GM23248 (cell line): Measurements from ENCODE around the gene ARCN1. TPM values are rescaled to one million over a fixed set of nuclear protein-coding genes. Genes with fewer than 3 reads are reported as not detected.

Source experiments
- DNase-seq: peaks from one replicate; pipeline ENCODE4 v3.0.0-alpha.2; 2015
- H2AFZ ChIP-seq: fragments of 200-600 bp; sonication (generic); 2 replicates; pipeline ENCODE4 v1.6.1; 2016; ENCODE audit warnings: antibody characterized with exemption
- H3F3A ChIP-seq: fragments of 200-600 bp; sonication (generic); 2 replicates; pipeline ENCODE4 v1.6.1; 2016; ENCODE audit warnings: mild to moderate bottlenecking, antibody characterized with exemption, mixed run types; ENCODE audit not compliant: insufficient read depth
- H3K27ac ChIP-seq: fragments of 200-600 bp; sonication (generic); 2 replicates; pipeline ENCODE4 v1.5.1; 2016; ENCODE audit warnings: mild to moderate bottlenecking
- H3K27me3 ChIP-seq: fragments of 200-600 bp; sonication (generic); replicated peaks from 2 replicates; pipeline ENCODE4 v1.6.1; 2016; ENCODE audit warnings: mild to moderate bottlenecking; ENCODE audit not compliant: insufficient read depth
- H3K36me3 ChIP-seq: fragments of 200-600 bp; sonication (generic); 2 replicates; pipeline ENCODE4 v1.6.1; 2016; ENCODE audit warnings: low read depth, mild to moderate bottlenecking
- H3K4me1 ChIP-seq: fragments of 200-600 bp; sonication (generic); 2 replicates; pipeline ENCODE4 v1.6.1; 2016; ENCODE audit warnings: mild to moderate bottlenecking; ENCODE audit not compliant: insufficient read depth
- H3K4me2 ChIP-seq: fragments of 200-600 bp; sonication (generic); one replicate; pipeline ENCODE4 v1.6.1; 2016; ENCODE audit warnings: mild to moderate bottlenecking; ENCODE audit not compliant: unreplicated experiment
- H3K4me3 ChIP-seq: fragments of 200-600 bp; sonication (generic); 2 replicates; pipeline ENCODE4 v1.5.1; 2016; ENCODE audit warnings: mild to moderate bottlenecking
- H3K79me2 ChIP-seq: fragments of 200-600 bp; sonication (generic); 2 replicates; pipeline ENCODE4 v1.6.1; 2016; ENCODE audit warnings: mild to moderate bottlenecking; ENCODE audit not compliant: insufficient read depth
- H3K9ac ChIP-seq: fragments of 200-600 bp; sonication (generic); 2 replicates; pipeline ENCODE4 v1.6.1; 2016; ENCODE audit warnings: mild to moderate bottlenecking
- H3K9me2 ChIP-seq: fragments of 200-600 bp; sonication (generic); 2 replicates; pipeline ENCODE4 v1.6.1; 2016; ENCODE audit warnings: mixed run types, mild to moderate bottlenecking, moderate library complexity; ENCODE audit not compliant: insufficient read depth
- H3K9me3 ChIP-seq: fragments of 200-600 bp; sonication (generic); one replicate; pipeline ENCODE4 v1.6.1; 2017; ENCODE audit warnings: low read depth
- H4K20me1 ChIP-seq: fragments of 200-600 bp; sonication (generic); 2 replicates; pipeline ENCODE4 v1.6.0; 2016; ENCODE audit not compliant: insufficient read depth
- EZH2 ChIP-seq: fragments of 200-600 bp; sonication (generic); IDR thresholded peaks from 2 replicates; pipeline ENCODE4 v1.6.1; 2018; ENCODE audit warnings: antibody characterized with exemption, mild to moderate bottlenecking; ENCODE audit not compliant: insufficient read depth, poor library complexity, severe bottlenecking
- EZH2phosphoT487 ChIP-seq: fragments of 200-600 bp; sonication (generic); IDR thresholded peaks from 2 replicates; pipeline ENCODE4 v1.6.1; 2018; ENCODE audit warnings: antibody characterized with exemption, moderate library complexity, mild to moderate bottlenecking, low read depth; ENCODE audit not compliant: insufficient read depth
- WGBS, 2 experiments: methylation state at CpG; one replicate each; pipeline ENCODE4 v1.1.6; 2015 to 2017; ENCODE audit warnings: low lambda C conversion rate in 2 of 2, low coverage in 1 of 2; ENCODE audit errors: missing lambda C conversion rate in 2 of 2; 5-methylcytosine and 5-hydroxymethylcytosine counted together
- in situ Hi-C: fragments of 300-500 bp; cut with MboI; formaldehyde crosslinking; loops from 2 replicates; pipeline ENCODE4 v1.15.0; 2020
- polyA plus RNA-seq: library from polyadenylated mRNA; unstranded; fragments of >200 nt; fragmentation: Nextera tagmentation; extraction: Ambion mirVana; gene quantifications from 2 replicates; pipeline ENCODE4 v1.2.1, GENCODE V29; 2016
- total RNA-seq: library from RNA; depleted of rRNA; stranded (reverse); fragments of >200 nt; shearing (Covaris generic); gene quantifications from 2 replicates; pipeline ENCODE4 v1.2.3, GENCODE V29; 2014

ARCN1 gene
- total and polyA plus RNA-seq, 2 experiments from 2014 or later: 187 to 190 TPM

- no peaks in the 10 kb centered on the region for H3K9me2 ChIP-seq
- peaks cover 40% of the 10 kb centered on the region for H3K79me2 ChIP-seq
- DNase-seq: peak; percentile 89
- H3F3A ChIP-seq: peaks cover 56% of the 10 kb centered on the region
- H3K27me3 ChIP-seq: no peaks in the 10 kb centered on the region
- peaks cover 54% of the 10 kb centered on the region for H3K4me1 ChIP-seq
- peak within 1 kb of the TSS; percentile 98 for H3K27ac ChIP-seq
- in situ Hi-C loops: no loop called here
- H4K20me1 ChIP-seq: no peaks in the 10 kb centered on the region
- H3K9ac ChIP-seq: peak within 1 kb of the TSS; percentile 99
- 1 to 2% methylated on average over 27 to 58 of the region's 72 CpGs for WGBS, 2 experiments
- no peak within 1 kb of the TSS for H2AFZ ChIP-seq
- H3K9me3 ChIP-seq: no peaks in the 10 kb centered on the region
- peaks cover 4% of the 10 kb centered on the region; the same call in 1 of the 2 replicates for H3K36me3 ChIP-seq
- TF ChIP-seq EZH2 (no peak), EZH2phosphoT487 (no peak)
- peak within 1 kb of the TSS; percentile 73 for H3K4me2 ChIP-seq
- peak within 1 kb of the TSS; percentile 81 for H3K4me3 ChIP-seq
These were observed 35.5 kb downstream of the ARCN1 start, which contains the start of gene PHLDB1 for GRCh38 chr11:118607401-118608359. Gene PHLDB1, plus strand, starts transcription at chr11:118607615. Its CDS starts 6,222 bp downstream, at chr11:118613837.

- TF ChIP-seq EZH2 (no peak), EZH2phosphoT487 (no peak)
- H3K27me3 ChIP-seq: no peaks in the 10 kb centered on the region
- H3K9me2 ChIP-seq: no peaks in the 10 kb centered on the region
- peaks cover 53% of the 10 kb centered on the region for H3F3A ChIP-seq
- 5 to 6% methylated on average over 52 to 68 of the region's 69 CpGs for WGBS, 2 experiments
- H3K4me3 ChIP-seq: peak overlapping the region; percentile 81
- H3K79me2 ChIP-seq: peaks cover 49% of the 10 kb centered on the region
- no peaks in the 10 kb centered on the region for H4K20me1 ChIP-seq
- H3K9me3 ChIP-seq: no peaks in the 10 kb centered on the region
- in situ Hi-C loops: no loop called here
- H3K27ac ChIP-seq: peak overlapping the region; percentile 98
- DNase-seq: peak; percentile 97
- H2AFZ ChIP-seq: no peak overlapping the region
- H3K9ac ChIP-seq: peak overlapping the region; percentile 99
- no peaks in the 10 kb centered on the region for H3K36me3 ChIP-seq
- H3K4me1 ChIP-seq: peaks cover 60% of the 10 kb centered on the region
- peak overlapping the region; percentile 90 for H3K4me2 ChIP-seq
These were observed 36.4 kb downstream of the ARCN1 start for GRCh38 chr11:118608360-118609227.

GRCh38 chr11:118609380-118610224 lies 37.4 kb downstream of the ARCN1 start:
- no peaks in the 10 kb centered on the region for H3K27me3 ChIP-seq
- H3F3A ChIP-seq: peaks cover 43% of the 10 kb centered on the region
- peaks cover 59% of the 10 kb centered on the region for H3K79me2 ChIP-seq
- H3K4me3 ChIP-seq: peak overlapping the region; percentile 81
- in situ Hi-C loops: no loop called here
- H3K27ac ChIP-seq: peak overlapping the region; percentile 98
- no peak overlapping the region for H2AFZ ChIP-seq
- no peak for TF ChIP-seq EZH2
- TF ChIP-seq EZH2phosphoT487: no peak
- H3K9ac ChIP-seq: peak overlapping the region; percentile 99
- DNase-seq: peak; percentile 81
- H3K4me1 ChIP-seq: peaks cover 50% of the 10 kb centered on the region
- H3K9me2 ChIP-seq: no peaks in the 10 kb centered on the region
- no peaks in the 10 kb centered on the region for H4K20me1 ChIP-seq
- no peaks in the 10 kb centered on the region for H3K9me3 ChIP-seq
- WGBS, 2 experiments: 4% methylated on average over 38 to 57 of the region's 57 CpGs
- no peaks in the 10 kb centered on the region for H3K36me3 ChIP-seq
- peak overlapping the region; percentile 90 for H3K4me2 ChIP-seq
